Fibroblast of lung (primary cell): ENCODE measurements around the gene CITED2. TPM values are rescaled to one million over a fixed set of nuclear protein-coding genes. Genes with fewer than 3 reads are reported as not detected.

ENCODE experiments used
- DNase-seq, 2 donors: peaks; one replicate each; pipeline versions ENCODE4 v3.0.0 to v3.0.0-alpha.2; 2010; ENCODE audit warnings: low read depth in 2 of 2
- H2AFZ ChIP-seq: 2 replicates; pipeline ENCODE4 v1.5.1; 2012; ENCODE audit warnings: low read length, control low read depth, inconsistent platforms
- H3K27ac ChIP-seq: 2 replicates; pipeline ENCODE4 v1.5.1; 2011; ENCODE audit warnings: low read length, control low read depth; ENCODE audit not compliant: insufficient read depth
- H3K27me3 ChIP-seq: 2 replicates; pipeline ENCODE4 v1.5.1; 2011; ENCODE audit warnings: mild to moderate bottlenecking, low read length; ENCODE audit not compliant: control insufficient read depth, insufficient read depth
- H3K36me3 ChIP-seq: 2 replicates; pipeline ENCODE4 v1.5.1; 2011; ENCODE audit warnings: low read length; ENCODE audit not compliant: control insufficient read depth, insufficient read depth
- H3K4me1 ChIP-seq: 2 replicates; pipeline ENCODE4 v1.5.1; 2011; ENCODE audit warnings: low read length; ENCODE audit not compliant: control insufficient read depth, insufficient read depth; ENCODE audit errors: extremely low read depth
- H3K4me2 ChIP-seq: 2 replicates; pipeline ENCODE4 v1.5.1; 2011; ENCODE audit warnings: low read length, control low read depth; ENCODE audit not compliant: insufficient read depth; ENCODE audit errors: extremely low read depth
- H3K4me3 ChIP-seq, 4 experiments: fragments of 200-600 bp in 1 of 4; sonication (generic) in 1 of 4; replicated peaks in 1 of 4; 2 replicates each; pipeline ENCODE4 v1.5.1; 2011 to 2016; ENCODE audit warnings: low read length in 4 of 4, low read depth in 3 of 4, mild to moderate bottlenecking in 3 of 4, control low read depth in 2 of 4, inconsistent platforms in 1 of 4, mixed read lengths in 1 of 4; ENCODE audit not compliant: insufficient read depth in 1 of 4; ENCODE audit errors: control extremely low read depth in 1 of 4
- H3K79me2 ChIP-seq: 2 replicates; pipeline ENCODE4 v1.5.1; 2012; ENCODE audit warnings: mild to moderate bottlenecking, low read length, inconsistent platforms; ENCODE audit not compliant: control insufficient read depth, insufficient read depth
- H3K9ac ChIP-seq: 2 replicates; pipeline ENCODE4 v1.5.1; 2011; ENCODE audit warnings: mild to moderate bottlenecking, low read length, control low read depth; ENCODE audit not compliant: insufficient read depth
- H3K9me3 ChIP-seq: 2 replicates; pipeline ENCODE4 v1.5.1; 2012; ENCODE audit warnings: low read depth, low read length; ENCODE audit not compliant: control insufficient read depth, insufficient read depth
- H4K20me1 ChIP-seq: 2 replicates; pipeline ENCODE4 v1.5.1; 2011; ENCODE audit warnings: low read length; ENCODE audit not compliant: control insufficient read depth, insufficient read depth; ENCODE audit errors: extremely low read depth
- EZH2 ChIP-seq: IDR thresholded peaks from 2 replicates; pipeline ENCODE4 v1.5.1; 2012; ENCODE audit warnings: low read length, control low read depth, mild to moderate bottlenecking; ENCODE audit errors: missing control alignments
- polyA plus RNA-seq, 2 donors: library from polyadenylated mRNA; depleted of rRNA in 1 of 2; stranded (reverse) in 1 of 2; unstranded in 1 of 2; fragments of >200 nt; gene quantifications; 2 replicates each; pipeline ENCODE4 v1.2.1, GENCODE V29; 2011 to 2012; ENCODE audit warnings: missing spikeins in 1 of 2
- total RNA-seq: library from RNA; depleted of rRNA; stranded (reverse); fragments of >200 nt; gene quantifications from 2 replicates; pipeline ENCODE4 v1.2.1, GENCODE V29; 2014
- TF ChIP-seq, protein P1 (sequence below), 2 donors: IDR thresholded peaks in 1 of 2; conservative IDR thresholded peaks in 1 of 2; 1 replicate in 1 of 2; 2 replicates in 1 of 2; pipeline ENCODE4 v1.5.1; 2011 to 2012; ENCODE audit warnings: low read length in 2 of 2, control low read depth in 1 of 2, inconsistent platforms in 1 of 2, low read depth in 1 of 2, mild to moderate bottlenecking in 1 of 2

Gene CITED2
- total and polyA plus RNA-seq, 2 donors (not counting 1 experiment from before 2014, with no cell fraction given): 139 to 370 TPM

DNA sequence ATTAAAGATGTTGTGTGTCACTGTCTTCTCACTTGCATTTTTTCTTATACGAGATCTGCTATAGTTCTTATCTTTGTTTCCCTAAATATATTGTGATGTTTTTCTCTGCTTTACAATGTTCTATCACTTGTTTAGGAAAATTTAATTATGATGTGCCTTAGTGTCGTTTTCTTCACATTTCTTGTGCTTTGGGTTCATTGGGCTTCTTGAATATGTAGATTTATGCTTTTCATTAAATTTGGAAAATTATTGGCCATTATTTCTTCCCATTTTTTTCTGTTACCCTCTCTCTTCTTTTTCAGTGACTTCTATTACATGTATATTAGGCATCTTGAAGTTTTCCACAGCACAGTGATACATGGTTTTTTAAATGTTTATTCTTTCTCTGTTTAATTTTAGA lies 33.4 kb downstream of the CITED2 start:
- Histone ChIP-seq H3K9ac (no peak overlapping the region), H2AFZ (no peak overlapping the region), H3K27me3 (no peaks in the 10 kb centered on the region), H3K4me2 (no peak overlapping the region), H4K20me1 (no peaks in the 10 kb centered on the region), H3K27ac (no peak overlapping the region), H3K9me3 (no peaks in the 10 kb centered on the region), H3K4me1 (no peaks in the 10 kb centered on the region), H3K36me3 (no peaks in the 10 kb centered on the region), H3K79me2 (no peaks in the 10 kb centered on the region), H3K4me3 (no peak overlapping the region)
- DNase-seq: no peak
- TF ChIP-seq EZH2: no peak
- TF ChIP-seq, protein P1, sequence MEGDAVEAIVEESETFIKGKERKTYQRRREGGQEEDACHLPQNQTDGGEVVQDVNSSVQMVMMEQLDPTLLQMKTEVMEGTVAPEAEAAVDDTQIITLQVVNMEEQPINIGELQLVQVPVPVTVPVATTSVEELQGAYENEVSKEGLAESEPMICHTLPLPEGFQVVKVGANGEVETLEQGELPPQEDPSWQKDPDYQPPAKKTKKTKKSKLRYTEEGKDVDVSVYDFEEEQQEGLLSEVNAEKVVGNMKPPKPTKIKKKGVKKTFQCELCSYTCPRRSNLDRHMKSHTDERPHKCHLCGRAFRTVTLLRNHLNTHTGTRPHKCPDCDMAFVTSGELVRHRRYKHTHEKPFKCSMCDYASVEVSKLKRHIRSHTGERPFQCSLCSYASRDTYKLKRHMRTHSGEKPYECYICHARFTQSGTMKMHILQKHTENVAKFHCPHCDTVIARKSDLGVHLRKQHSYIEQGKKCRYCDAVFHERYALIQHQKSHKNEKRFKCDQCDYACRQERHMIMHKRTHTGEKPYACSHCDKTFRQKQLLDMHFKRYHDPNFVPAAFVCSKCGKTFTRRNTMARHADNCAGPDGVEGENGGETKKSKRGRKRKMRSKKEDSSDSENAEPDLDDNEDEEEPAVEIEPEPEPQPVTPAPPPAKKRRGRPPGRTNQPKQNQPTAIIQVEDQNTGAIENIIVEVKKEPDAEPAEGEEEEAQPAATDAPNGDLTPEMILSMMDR (conservative IDR thresholded peaks at IDR 0.05 in 1 of 2, IDR thresholded peaks at IDR 0.05 in 1 of 2; ENCODE audit: low read depth in 1 of 2, low read length in 2 of 2): no peak

GRCh38 chr6:139338795-139339194 lies 35.7 kb downstream of the CITED2 start:
- Histone ChIP-seq H3K9me3 (no peaks in the 10 kb centered on the region), H3K4me3 (no peak overlapping the region), H4K20me1 (no peaks in the 10 kb centered on the region), H3K27me3 (no peaks in the 10 kb centered on the region), H3K79me2 (no peaks in the 10 kb centered on the region), H3K9ac (no peak overlapping the region), H2AFZ (no peak overlapping the region), H3K27ac (no peak overlapping the region), H3K36me3 (no peaks in the 10 kb centered on the region), H3K4me1 (peaks cover 2% of the 10 kb centered on the region), H3K4me2 (no peak overlapping the region)
- TF ChIP-seq, protein P1 (conservative IDR thresholded peaks at IDR 0.05 in 1 of 2, IDR thresholded peaks at IDR 0.05 in 1 of 2; ENCODE audit: low read depth in 1 of 2, low read length in 2 of 2): no peak
- TF ChIP-seq EZH2: no peak
- DNase-seq: peak in 1 of 2 donors; percentile 87

DNA sequence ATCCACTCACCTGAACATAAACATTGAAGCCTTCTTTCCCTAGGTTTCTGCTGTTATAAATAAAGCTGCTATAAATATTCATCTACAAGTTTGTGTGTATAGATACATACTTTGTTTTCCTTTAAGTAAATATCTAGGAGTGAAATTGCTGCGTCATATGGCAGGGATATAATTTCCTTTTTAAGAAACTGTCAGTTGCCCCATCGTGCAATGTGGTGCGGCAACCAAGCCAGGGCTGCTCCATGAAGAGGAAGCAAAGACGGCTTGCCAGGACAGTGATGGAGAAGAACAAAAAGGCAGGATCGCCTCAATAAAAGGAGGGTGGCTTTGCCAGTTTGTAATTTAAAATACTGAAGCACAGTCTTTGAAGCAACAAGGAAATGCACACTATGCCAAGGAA lies 36.6 kb downstream of the CITED2 start:
- Histone ChIP-seq H3K9me3 (no peaks in the 10 kb centered on the region), H3K27me3 (no peaks in the 10 kb centered on the region), H2AFZ (no peak overlapping the region), H3K4me1 (peaks cover 2% of the 10 kb centered on the region), H3K9ac (no peak overlapping the region), H3K4me3 (no peak overlapping the region), H4K20me1 (no peaks in the 10 kb centered on the region), H3K79me2 (no peaks in the 10 kb centered on the region), H3K4me2 (no peak overlapping the region), H3K36me3 (no peaks in the 10 kb centered on the region), H3K27ac (no peak overlapping the region)
- DNase-seq: peak in 1 of 2 donors; percentile 8
- TF ChIP-seq, protein P1 (conservative IDR thresholded peaks at IDR 0.05 in 1 of 2, IDR thresholded peaks at IDR 0.05 in 1 of 2; ENCODE audit: low read depth in 1 of 2, low read length in 2 of 2): no peak
- no peak for TF ChIP-seq EZH2
